Heart right ventricle (tissue), 16 donors: Measurements from ENCODE around the gene MED26. TPM values are rescaled to one million over a fixed set of nuclear protein-coding genes. Genes with fewer than 3 reads are reported as not detected.

Experiments
- ATAC-seq, 8 donors: fragments of 200-7000 bp; cut with Tn5 transposase; one replicate each; pipeline ENCODE4 v1.9.1; 2020; ENCODE audit warnings: mild to moderate bottlenecking in 8 of 8, moderate library complexity in 8 of 8, moderate number of reproducible peaks in 1 of 8
- DNase-seq, 2 donors: peaks; one replicate each; pipeline ENCODE4 v3.0.0-alpha.2; 2020
- H3K27ac ChIP-seq, 10 donors: fragments of 200-600 bp; sonication (generic) in 2 of 10; one replicate each; pipeline versions ENCODE4 v1.5.0 to v1.8.0; 2020 to 2022; ENCODE audit warnings: mild to moderate bottlenecking in 3 of 10
- H3K27me3 ChIP-seq, 7 donors: fragments of 200-600 bp; one replicate each; pipeline ENCODE4 v1.8.0; 2021 to 2022; ENCODE audit warnings: mild to moderate bottlenecking in 2 of 7
- H3K36me3 ChIP-seq, 9 donors: fragments of 200-600 bp; sonication (generic) in 1 of 9; one replicate each; pipeline versions ENCODE4 v1.5.0 to v1.8.0; 2020 to 2022; ENCODE audit warnings: mild to moderate bottlenecking in 2 of 9
- H3K4me1 ChIP-seq, 9 donors: fragments of 200-600 bp; sonication (generic) in 1 of 9; one replicate each; pipeline versions ENCODE4 v1.5.0 to v1.8.0; 2020 to 2022; ENCODE audit warnings: mild to moderate bottlenecking in 4 of 9
- H3K4me3 ChIP-seq, 10 donors: fragments of 200-600 bp; sonication (generic) in 2 of 10; one replicate each; pipeline versions ENCODE4 v1.5.0 to v1.8.0; 2020 to 2022; ENCODE audit warnings: mild to moderate bottlenecking in 7 of 10, moderate library complexity in 2 of 10
- H3K9me3 ChIP-seq, 11 donors: fragments of 200-600 bp in 10 of 11; sonication (generic) in 2 of 11; one replicate each; pipeline versions ENCODE4 v1.5.0 to v1.8.0; 2013 to 2022; ENCODE audit warnings: mild to moderate bottlenecking in 2 of 11, control low read depth in 1 of 11, moderate library complexity in 1 of 11
- CTCF ChIP-seq, 9 donors: fragments of 200-600 bp; sonication (generic) in 2 of 9; IDR thresholded peaks; one replicate each; pipeline versions ENCODE4 v1.5.0 to v1.8.0; 2021 to 2022; ENCODE audit warnings: antibody characterized with exemption in 9 of 9, mild to moderate bottlenecking in 5 of 9, moderate library complexity in 1 of 9
- WGBS, 2 donors: extraction: QIAGEN DNeasy Blood & Tissue Kit; methylation state at CpG; one replicate each; pipeline ENCODE4 v1.1.7; 2013; ENCODE audit warnings: inconsistent platforms in 1 of 2; 5-methylcytosine and 5-hydroxymethylcytosine counted together
- intact Hi-C, 10 donors: fragments of 100-400 bp; cut with DNase I; formaldehyde crosslinking; loops; one replicate each; pipeline versions ENCODE4 v1.11.1 to v1.14.2; 2022
- polyA plus RNA-seq, 2 donors: library from polyadenylated mRNA; stranded (reverse); fragments of 200-250 nt; gene quantifications; one replicate each; pipeline ENCODE4 v1.2.3, GENCODE V29; 2013
- total RNA-seq, 10 donors: library from RNA; stranded (reverse); fragmentation: NEBNext Ultra II Directional in 3 of 10; extraction: Animal tissue kit (Norgen Biotek cat#: 25700) in 3 of 10; gene quantifications; one replicate each; pipeline versions ENCODE4 v1.2.1 to v1.2.4, GENCODE V29; 2021 to 2023
- donor health status: Arrhythmogenic right ventricular cardiomyopathy.
- donor health status: ischemic (EF 13 %, LVEDD 7.1; RV severe dilation, severe dysfunction).
- donor health status: healthy with polysubstance abuse.
- donor health status: DM: no; HTN: yes; CAD: no.
- donor health status: DM: no; HTN: no; CAD: no.
- donor health status: ischemic (EF 25% LVEDD 6.9; RV normal size, moderate dysfunction).
- donor health status: ischemic (EF 25% LVEDD 5.7; RV mildly dilated, moderate dysfunction).
- donor health status: healthy.
- donor health status: DM: yes; HTN: yes; CAD: no.
- donor health status: Ischemic cardiomyopathy.
- donor health status: ischemic (EF 35%, LVEDD 5.7; RV mildly dilated, moderate dysfunction).
- donor health status: nonischemic (EF 11% LVEDD 7.7; RV severe dilation, severe dysfunction).
- donor health status: DM: yes; HTN: yes; CAD: no.
- donor health status: PGD.
- donor health status: ischemic (EF 29% LVEDD 5.4; RV normal size, mild dysfunction).
- donor health status: nonischemic (EF 23%, LVEDD 6.1; RV moderate dilation, normal function).

Gene MED26
- total and polyA plus RNA-seq, 12 donors = 3.3 to 6.9 (median 4.6) TPM

GRCh38 chr19:16586477-16586871 lies 41.5 kb downstream of the MED26 start:
- WGBS, 2 donors = 86 to 87% methylated on average over 9 of the region's 9 CpGs

GRCh38 chr19:16585808-16586476 lies 42.1 kb downstream of the MED26 start:
- H3K36me3 ChIP-seq = no peaks in the 10 kb centered on the region
- no peak for DNase-seq
- intact Hi-C loops = loop anchor here in 4 of 10 donors (5.0 kb wide), 1 partner anchor 41 kb away; the partner anchor contains the start of gene MED26 (in 4 of the 4)
- no peak for ATAC-seq
- 85 to 90% methylated on average over 11 of the region's 11 CpGs for WGBS, 2 donors
- H3K27ac ChIP-seq = peak overlapping the region in 5 of 10 donors; percentile 1 to 83 (median 53)
- no peaks in the 10 kb centered on the region for H3K27me3 ChIP-seq
- no peaks in the 10 kb centered on the region for H3K9me3 ChIP-seq
- peaks cover 55 to 100% (median 88%) of the 10 kb centered on the region in 9 donors for H3K4me1 ChIP-seq
- H3K4me3 ChIP-seq = peak overlapping the region in 1 of 10 donors; percentile 41
- TF ChIP-seq CTCF (IDR thresholded peaks at IDR 0.05) = no peak

More at GRCh38 chr19:16586477-16586871, 41.5 kb downstream of the MED26 start:
- TF ChIP-seq CTCF (IDR thresholded peaks at IDR 0.05) = no peak
- no peaks in the 10 kb centered on the region for H3K9me3 ChIP-seq
- intact Hi-C loops = loop anchor here in 4 of 10 donors (5.0 kb wide), 1 partner anchor 41 kb away; the partner anchor contains the start of gene MED26 (in 4 of the 4)
- H3K27me3 ChIP-seq = no peaks in the 10 kb centered on the region
- H3K27ac ChIP-seq = peak overlapping the region in 2 of 10 donors; percentile 76 to 83
- no peak overlapping the region for H3K4me3 ChIP-seq
- DNase-seq (no peak), ATAC-seq (no peak)
- peaks cover 51 to 100% (median 83%) of the 10 kb centered on the region in 9 donors for H3K4me1 ChIP-seq
- no peaks in the 10 kb centered on the region for H3K36me3 ChIP-seq

- Histone ChIP-seq H3K27ac (peak overlapping the region in 9 of 10 donors; percentile 17 to 83 (median 57)), H3K9me3 (no peaks in the 10 kb centered on the region), H3K27me3 (no peaks in the 10 kb centered on the region), H3K4me3 (peak overlapping the region in 1 of 10 donors; percentile 41), H3K4me1 (peaks cover 58 to 100% (median 92%) of the 10 kb centered on the region in 9 donors), H3K36me3 (no peaks in the 10 kb centered on the region)
- no peak for ATAC-seq
- intact Hi-C loops = loop anchor here in 4 of 10 donors (5.0 kb wide), 1 partner anchor 42 kb away; the partner anchor contains the start of gene MED26 (in 4 of the 4)
- TF ChIP-seq CTCF (IDR thresholded peaks at IDR 0.05) = no peak
- no peak for DNase-seq
- WGBS, 2 donors = 79 to 88% methylated on average over 13 of the region's 13 CpGs
Observed at GRCh38 chr19:16585094-16585801, 42.8 kb downstream of the MED26 start.
